ENCODE measurements around the gene SP7.
"Not testable (repeated sequence)": the region's sequence is repeated elsewhere in the genome, so short reads cannot be mapped to it uniquely, and the experiment has no call there.

Gene SP7

DNA sequence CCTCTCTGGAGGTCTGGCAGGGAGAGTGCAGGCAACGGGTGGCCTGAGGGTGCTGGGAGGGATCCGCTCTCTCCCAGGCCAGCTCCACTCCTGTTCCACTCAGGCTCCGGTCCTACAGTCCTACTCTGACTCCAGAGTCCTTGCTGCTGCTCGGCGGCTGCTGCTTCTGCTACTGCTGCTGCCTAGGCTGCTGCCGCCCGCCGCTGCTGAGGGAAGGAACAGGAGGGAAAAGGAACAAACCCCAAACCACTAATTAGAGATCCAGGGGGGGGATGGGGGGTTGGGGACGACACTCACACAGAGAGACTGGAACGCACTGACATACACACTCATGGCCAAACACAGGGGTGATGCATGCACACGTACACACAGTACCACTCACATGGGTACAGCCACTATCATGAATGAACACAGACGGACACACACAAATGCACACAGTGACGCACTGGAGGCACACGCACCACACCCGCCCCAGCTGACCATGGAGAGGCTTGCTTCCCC, at the start of gene SP7:
TSS of gene SP7 (minus strand) at position 174 of the 501 bp plus-strand sequence. CDS start 708 bp downstream, outside the sequence.
- DNase-seq, result no peak

- no peak for DNase-seq
These were observed 47.1 kb upstream of the SP7 start for GRCh38 chr12:53383258-53383657.

GRCh38 chr12:53381731-53382630, 45.8 kb upstream of the SP7 start:
- no peak for DNase-seq

DNA sequence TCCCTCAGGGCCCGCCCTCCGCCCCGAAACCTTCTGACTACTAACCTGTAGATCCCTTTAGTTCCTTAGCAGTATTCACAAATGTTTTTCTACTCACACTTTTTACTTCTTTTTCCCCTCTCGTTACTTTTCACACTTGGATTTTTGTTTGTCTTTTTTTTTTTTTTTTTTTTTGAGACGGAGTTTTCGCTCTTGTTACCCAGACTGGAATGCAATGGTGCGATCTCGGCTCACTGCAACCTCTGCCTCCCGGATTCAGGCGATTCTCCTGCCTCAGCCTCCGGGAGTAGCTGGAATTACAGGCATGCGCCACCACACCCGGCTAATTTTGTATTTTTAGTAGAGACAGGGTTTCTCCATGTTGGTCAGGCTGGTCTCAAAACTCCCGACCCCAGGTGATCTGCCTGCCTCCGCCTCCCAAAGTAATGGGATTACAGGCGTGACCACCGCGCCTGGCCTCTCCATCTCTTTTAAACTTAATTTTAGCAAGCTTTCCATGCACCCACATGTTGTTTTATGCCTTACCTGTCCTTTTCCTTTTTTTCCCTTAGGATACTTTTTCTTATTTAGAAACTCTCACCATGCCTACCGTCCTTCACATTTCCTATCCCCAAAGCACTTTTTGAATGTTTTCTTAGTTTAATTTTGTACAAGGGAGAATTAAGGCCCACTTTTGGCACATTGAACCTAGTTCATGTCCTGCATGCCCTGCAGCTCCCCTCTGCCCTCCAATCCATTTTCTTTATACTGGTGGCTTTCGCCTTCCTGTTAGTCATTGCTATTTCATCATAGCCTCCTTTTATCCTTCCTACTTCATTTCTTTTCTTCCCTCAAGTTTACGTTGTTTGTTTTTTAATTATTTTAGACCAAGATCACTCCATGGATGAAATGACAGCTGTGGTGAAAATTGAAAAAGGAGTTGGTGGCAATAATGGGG, 44.9 kb upstream of the SP7 start:
- DNase-seq, result no peak

GRCh38 chr12:53380104-53380793, 44.1 kb upstream of the SP7 start, which contains the start of gene SP1:
TSS of gene SP1 (plus strand) at chr12:53380176. CDS start at chr12:53380292, 116 bp downstream.
- DNase-seq, result peak; percentile 77 to 80 (median 80)

- peak; percentile 94 to 99 (median 97) for DNase-seq
These were observed 43.4 kb upstream of the SP7 start for GRCh38 chr12:53379389-53380103.

DNA sequence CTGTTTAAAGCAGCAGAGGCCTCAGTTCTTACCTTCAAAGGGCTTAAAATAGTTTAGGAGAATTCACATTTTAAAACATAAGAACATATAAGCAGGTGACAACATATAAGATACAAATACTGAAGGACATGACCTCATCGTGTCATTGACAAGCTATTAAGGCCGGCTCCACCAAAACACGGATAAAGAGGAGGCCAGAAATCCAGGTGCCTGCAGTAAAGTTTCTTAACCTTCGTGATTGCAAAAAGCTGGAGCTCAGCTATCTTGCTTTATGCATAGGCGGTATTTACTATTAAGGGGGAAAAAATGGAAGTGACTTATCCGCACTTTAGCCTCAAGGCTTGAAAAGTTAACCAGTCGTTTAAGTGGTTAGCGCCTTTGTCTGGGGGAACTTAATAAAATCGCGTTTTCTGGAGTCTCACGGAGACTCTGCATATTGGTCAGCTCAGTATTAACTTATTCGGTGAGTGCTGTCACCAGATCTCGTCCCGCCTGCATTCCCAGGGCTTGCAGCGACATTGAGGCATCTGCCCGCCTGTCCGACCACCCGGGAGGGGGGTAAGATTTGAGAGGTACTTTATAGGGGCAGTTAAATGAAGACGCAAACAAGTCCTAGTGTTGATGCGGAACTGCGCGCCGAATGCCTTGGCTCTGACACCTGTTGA, 42.7 kb upstream of the SP7 start:
- DNase-seq, result no peak

GRCh38 chr12:53378222-53378621, 42.1 kb upstream of the SP7 start:
- no peak for DNase-seq

DNA sequence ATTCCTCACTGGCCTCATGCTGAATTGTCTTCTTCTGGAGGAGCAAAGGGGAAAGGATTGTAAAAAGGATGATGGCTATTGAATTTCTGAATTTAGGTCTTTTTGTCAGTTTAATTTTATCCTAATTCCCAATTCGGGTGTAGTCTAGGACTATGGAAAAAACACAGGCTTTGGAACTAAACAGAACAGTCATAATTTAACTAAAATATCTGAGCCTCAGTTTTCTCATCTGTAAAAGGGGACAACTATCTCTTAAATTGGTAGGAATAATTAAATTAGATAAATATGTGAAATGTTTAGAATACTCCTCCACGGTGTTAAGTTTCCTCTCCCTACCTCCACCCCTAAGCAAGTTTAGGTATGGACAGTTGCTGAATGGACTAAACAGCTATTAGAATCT, 40.6 kb upstream of the SP7 start:
- DNase-seq, result no peak

GRCh38 chr12:53374277-53374676, 38.1 kb upstream of the SP7 start:
- not testable (repeated sequence) for DNase-seq

DNA sequence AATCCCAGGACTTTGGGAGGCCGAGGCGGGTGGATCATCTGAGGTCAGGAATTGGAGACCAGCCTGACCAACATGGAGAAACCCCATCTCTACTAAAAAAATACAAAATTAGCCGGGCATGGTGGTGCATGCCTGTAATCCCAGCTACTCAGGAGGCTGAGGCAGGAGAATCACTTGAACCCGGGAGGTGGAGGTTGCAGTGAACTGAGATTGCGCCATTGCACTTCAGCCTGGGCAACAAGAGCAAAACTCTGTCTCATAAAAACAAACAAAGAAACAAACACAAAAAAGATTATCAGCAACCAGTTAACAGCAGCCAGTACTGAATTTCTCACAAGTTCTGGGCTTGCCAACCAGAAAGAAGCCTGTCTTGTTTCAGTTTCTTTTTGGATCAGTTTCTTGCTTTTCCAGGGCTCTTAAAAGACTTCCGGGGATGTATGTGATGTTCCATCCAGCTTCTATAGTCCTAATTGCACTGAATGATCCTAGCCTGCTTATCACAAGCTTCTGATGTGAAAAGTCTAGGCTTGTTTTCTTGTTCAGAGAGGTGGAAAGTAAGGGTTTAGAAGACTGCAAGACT, 37.5 kb upstream of the SP7 start:
- DNase-seq, result not testable (repeated sequence)

GRCh38 chr12:53365245-53365904, 29.2 kb upstream of the SP7 start:
- no peak for DNase-seq

GRCh38 chr12:53361638-53362037, 25.5 kb upstream of the SP7 start:
- not testable (repeated sequence) for DNase-seq

GRCh38 chr12:53358836-53359419, 22.8 kb upstream of the SP7 start:
- no peak for DNase-seq

DNA sequence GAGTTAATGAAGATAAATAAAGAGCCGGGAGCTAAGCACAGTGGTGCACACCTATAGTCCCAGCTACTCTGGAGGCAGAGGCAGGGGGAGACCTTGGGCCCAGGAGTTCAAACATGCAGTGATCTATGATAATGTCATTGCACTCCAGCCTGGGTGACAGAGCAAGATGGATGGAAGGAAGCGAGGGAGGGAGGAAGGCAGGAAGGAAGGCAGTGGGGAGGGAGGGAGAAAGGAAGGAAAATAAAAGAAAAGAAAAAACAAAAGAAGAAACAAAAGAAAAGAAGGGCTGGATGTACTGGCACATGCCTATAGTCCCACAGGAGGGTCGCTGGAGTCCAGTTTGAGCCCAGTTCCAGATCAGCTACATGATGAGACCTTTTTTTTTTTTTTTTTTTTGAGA, 19.0 kb upstream of the SP7 start:
- DNase-seq, result no peak

DNA sequence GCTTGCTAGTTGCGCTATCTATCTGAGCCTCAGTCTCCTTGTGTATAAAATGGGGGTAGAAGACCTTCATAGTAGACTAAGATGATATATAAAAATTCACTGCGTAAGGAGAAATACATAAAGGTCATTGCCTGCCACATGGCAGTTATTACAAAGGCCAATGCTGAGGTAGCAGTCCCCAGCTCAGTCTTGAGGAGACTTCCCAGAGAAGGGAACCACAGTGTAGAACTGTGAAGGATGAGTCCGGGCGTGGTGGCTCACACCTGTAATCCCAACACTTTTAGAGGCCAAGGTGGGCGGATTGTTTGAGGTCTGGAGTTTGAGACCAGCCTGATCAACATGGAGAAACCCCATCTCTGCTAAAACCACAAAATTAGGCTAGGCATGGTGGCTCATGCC, 17.1 kb upstream of the SP7 start:
- DNase-seq, result no peak

DNA sequence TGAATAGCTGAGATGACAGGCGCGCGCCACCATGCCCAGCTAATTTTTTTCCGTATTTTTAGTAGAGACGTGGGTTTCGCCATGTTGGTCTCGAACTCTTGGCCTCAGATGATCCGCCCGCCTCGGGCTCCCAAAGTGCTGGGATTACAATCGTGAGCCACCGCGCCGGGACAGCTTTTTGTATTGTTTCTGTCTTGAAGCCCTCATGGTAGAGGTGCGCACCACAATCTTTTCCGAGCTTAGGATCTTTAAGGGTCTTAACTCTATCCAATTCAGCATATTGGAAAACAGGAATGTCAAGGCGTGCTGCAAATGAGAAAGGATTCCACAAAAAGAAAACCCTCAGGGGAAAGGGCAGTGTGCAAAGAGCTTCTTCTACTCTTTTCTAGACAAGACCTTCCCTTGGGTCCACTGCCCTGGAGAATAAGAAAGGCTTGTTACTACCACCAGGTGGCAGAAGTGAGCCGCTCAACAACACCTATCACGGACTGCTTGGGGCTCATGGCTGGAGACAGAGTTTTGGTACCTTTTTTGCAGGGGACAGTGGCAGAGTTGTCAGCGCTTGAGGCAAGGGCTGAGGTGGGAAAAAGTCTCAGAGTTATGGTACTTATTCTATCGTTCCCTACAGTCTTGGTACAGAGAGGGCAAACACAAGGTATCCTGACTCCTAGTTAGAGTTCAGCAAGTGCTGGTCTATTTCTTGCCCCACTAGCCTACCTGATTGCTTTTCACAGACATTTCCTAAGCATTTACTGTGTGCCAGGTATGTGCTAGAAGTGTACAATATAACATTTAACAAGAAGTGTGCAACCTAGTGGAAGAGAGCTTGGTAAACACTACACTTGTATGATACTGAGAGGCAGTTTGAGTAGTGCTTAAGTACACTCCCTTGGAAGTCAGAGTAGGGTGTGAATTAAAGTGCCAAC, 16.4 kb upstream of the SP7 start:
- DNase-seq, result peak; percentile 57 to 72 (median 60)

- DNase-seq, result no peak
These were observed 11.8 kb upstream of the SP7 start for GRCh38 chr12:53347905-53348304.

- no peak for DNase-seq
These were observed 10.3 kb upstream of the SP7 start for GRCh38 chr12:53346491-53346890.
